AG09319 (cell line): ENCODE results near the gene KIRREL3.
A peak's percentile ranks its signal among the peaks of the same experiment; 100 is the strongest.

Experiments used
- DNase-seq: peaks from one replicate; pipeline ENCODE4 v3.0.0-alpha.2; 2010; ENCODE audit warnings: low read depth; ENCODE audit errors: extremely low read depth
- TF ChIP-seq, protein P1 (sequence below): IDR thresholded peaks from 2 replicates; pipeline ENCODE4 v1.5.1; 2011; ENCODE audit warnings: low read depth, mild to moderate bottlenecking, inconsistent platforms, low read length, moderate library complexity

Gene KIRREL3

DNA sequence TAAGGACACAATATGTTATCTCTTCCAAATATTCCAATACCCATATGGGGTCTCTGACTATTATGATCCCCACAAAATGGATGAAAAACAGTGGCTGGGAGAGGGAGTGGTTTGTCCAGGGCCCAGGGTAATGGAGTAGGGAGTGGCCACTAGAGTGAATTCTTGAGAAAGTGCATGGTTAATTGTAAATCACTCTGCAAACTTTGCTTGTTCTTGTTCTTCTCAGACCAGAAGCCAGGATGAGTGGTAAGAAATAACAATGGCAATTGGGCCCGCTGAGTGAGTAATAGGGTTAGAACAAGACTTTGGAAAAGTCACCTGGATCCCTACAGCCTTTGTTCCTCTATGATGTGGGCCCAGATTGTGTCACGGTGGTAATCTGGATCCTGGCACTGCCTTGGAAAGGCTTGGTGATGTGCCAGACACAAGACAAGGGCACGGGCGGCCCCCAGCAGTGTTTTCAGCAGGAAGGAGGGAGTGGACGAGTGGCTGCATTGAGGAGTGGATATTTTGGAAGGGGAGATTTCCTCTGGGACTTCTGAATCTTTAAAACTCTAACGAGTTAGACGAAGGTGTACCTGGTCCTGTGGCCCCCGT, 18.2 kb upstream of the KIRREL3 start:
- TF ChIP-seq, protein P1, sequence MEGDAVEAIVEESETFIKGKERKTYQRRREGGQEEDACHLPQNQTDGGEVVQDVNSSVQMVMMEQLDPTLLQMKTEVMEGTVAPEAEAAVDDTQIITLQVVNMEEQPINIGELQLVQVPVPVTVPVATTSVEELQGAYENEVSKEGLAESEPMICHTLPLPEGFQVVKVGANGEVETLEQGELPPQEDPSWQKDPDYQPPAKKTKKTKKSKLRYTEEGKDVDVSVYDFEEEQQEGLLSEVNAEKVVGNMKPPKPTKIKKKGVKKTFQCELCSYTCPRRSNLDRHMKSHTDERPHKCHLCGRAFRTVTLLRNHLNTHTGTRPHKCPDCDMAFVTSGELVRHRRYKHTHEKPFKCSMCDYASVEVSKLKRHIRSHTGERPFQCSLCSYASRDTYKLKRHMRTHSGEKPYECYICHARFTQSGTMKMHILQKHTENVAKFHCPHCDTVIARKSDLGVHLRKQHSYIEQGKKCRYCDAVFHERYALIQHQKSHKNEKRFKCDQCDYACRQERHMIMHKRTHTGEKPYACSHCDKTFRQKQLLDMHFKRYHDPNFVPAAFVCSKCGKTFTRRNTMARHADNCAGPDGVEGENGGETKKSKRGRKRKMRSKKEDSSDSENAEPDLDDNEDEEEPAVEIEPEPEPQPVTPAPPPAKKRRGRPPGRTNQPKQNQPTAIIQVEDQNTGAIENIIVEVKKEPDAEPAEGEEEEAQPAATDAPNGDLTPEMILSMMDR: no peak
- DNase-seq: no peak

DNA sequence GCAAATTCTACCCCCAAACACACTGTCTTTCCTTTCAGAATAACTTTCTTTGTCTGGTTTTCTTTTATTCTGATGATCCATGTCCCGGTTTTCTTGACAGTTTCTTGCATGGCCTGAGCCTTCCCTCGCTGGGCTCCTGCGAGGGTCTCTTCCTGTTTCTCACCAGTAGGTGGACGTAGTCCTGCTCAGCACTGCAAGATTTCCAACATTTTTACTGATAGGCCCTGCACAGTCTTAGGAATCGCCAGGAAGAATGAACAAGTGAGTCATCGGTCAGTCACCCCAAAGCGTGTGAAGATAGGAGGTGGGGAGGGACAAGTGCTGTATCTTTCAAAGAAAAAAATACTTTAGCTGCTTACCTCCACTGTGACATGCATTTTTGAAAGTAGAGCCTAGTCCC, 16.9 kb upstream of the KIRREL3 start:
- TF ChIP-seq, protein P1: peak; percentile 37
- no peak for DNase-seq

DNA sequence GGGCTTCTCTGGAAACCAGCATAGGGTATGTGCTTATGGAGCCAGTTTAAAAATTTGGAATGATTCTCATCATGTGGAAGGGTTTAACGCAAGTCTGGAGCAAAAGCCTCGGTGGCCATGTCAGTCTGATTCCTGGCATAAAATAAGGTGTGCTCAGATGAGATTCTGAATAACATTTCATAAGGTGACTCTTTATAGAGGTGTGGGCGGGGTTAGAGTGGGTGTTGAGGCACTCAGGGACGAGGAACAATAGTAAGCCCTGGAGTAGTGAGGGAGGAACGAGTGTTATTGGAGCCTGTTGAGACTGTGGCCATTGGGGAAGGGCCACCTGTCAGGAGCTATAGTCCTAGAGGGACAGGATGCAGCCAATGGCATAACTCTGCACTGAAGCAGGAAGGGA, 13.0 kb upstream of the KIRREL3 start:
- TF ChIP-seq, protein P1: no peak
- DNase-seq: no peak

DNA sequence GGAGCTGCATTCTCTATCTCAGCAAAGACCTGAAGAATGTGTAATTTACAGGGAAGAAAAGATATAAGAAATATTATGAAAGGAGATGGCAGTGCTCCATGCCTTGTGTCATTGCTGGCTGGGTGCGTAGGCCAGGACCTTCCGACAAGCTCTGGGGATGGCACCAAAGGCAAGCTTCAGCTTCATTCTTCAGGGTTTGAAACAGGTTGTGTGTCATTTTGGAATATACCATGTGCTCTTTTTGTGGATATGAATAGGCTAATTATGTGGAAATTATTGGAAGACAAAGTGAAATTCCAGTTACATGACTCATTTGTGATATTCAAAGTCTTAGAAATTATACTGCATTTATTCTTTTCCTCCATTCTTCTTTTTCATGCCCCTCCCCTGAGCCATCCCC, 5.7 kb upstream of the KIRREL3 start:
- TF ChIP-seq, protein P1: no peak
- DNase-seq: no peak

DNA sequence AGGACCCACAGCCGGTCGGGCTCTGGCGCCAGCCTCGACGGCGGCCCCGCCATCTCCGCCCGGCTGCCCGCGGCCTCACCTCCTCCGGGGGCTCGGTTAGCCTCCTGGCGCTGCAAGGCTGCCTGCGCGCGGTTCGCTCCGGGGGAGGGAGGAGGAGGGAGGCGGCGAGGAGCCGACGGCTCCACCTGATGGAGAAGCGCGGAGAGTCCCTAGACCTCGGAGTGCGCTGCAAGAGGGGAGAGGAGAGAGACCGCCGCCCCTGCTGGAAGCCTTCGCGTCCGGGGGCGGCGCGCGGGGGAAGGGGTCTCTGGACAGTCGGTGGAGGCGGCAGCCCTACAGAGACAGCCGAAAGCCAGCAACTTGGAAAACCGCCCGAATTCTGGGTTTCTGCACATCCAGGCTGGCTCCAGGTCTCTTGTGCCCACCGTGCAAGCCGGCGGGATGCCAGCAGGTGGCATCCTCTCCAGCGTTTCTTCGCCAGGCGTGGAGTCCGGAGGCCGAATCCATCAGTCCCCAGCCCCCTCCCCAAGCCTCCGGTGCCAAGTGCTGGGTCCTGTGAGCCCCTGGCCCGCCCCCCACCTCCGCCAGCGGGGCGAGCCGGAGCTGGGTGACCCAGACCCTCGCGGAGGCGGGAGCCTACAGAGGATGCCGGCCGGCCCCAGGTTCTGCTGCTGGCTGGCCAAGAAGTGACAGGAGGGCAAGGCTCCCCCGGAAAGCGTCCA, 2.9 kb upstream of the KIRREL3 start:
- TF ChIP-seq, protein P1: peak; percentile 21
- DNase-seq: no peak

DNA sequence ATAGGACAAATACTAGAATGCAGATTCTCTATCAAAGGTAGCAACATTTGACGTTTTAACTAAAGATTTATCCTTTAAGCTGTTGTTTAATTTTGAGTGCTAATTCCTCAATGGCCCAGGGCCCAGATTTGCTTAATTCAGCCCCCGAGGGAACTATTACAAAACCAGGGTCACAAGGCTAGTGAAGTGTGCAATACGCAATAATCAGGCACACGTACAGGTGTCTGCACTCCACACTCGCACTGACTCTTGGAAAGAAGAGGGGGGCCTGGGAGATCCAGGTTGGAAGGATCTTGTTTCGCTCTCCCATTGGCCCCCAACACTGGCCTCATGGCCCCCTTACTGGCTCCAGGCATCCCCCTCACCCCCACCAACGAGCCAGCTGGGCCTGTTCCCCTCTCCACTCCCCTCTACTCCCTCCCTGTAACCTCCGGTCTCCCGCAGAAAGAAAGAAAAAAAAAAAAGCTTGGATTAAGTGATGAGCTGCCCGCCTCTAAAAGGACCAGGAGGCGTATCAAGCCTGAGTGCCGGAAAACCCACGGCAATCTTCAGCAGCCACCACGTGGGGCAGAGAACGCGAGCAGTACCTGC, 2.2 kb upstream of the KIRREL3 start:
- DNase-seq: no peak

More for the DNA sequence above, 2.2 kb upstream of the KIRREL3 start:
- TF ChIP-seq, protein P1: no peak
